K562 (cell line): Measurements from ENCODE around the gene BNIPL. TPM values are rescaled to one million over a fixed set of nuclear protein-coding genes. Genes with fewer than 3 reads are reported as not detected.

Experiments used
- DDX20 ChIP-seq: fragments of 450-650 bp; IDR thresholded peaks from 2 replicates; pipeline ENCODE4 v1.6.1; 2016; ENCODE audit warnings: missing genetic modification characterization, low read depth, mild to moderate bottlenecking, missing compliant biosample characterization, moderate library complexity
- KAT2B ChIP-seq: IDR thresholded peaks from one replicate; pipeline ENCODE4 v1.6.1; 2012; ENCODE audit warnings: low read depth, mild to moderate bottlenecking, control low read depth, inconsistent platforms, low read length, moderate library complexity
- KAT7 ChIP-seq: sonication (generic); formaldehyde crosslinking; IDR thresholded peaks from 2 replicates; pipeline ENCODE4 v1.8.0; 2022; ENCODE audit warnings: missing genetic modification reagents, mild to moderate bottlenecking, borderline replicate concordance
- KDM4B ChIP-seq, 2 experiments: fragments of 450-650 bp in 1 of 2; sonication (generic) in 1 of 2; IDR thresholded peaks; 2 replicates each; pipeline ENCODE4 v1.6.1; 2016 to 2017; ENCODE audit warnings: borderline replicate concordance in 2 of 2, antibody characterized with exemption in 1 of 2, low read depth in 1 of 2, mild to moderate bottlenecking in 1 of 2
- KLF16 ChIP-seq: IDR thresholded peaks from 2 replicates; pipeline ENCODE4 v1.6.1; 2016; ENCODE audit warnings: antibody characterized with exemption
- MXI1 ChIP-seq: IDR thresholded peaks from 2 replicates; pipeline ENCODE4 v1.6.1; 2011; ENCODE audit warnings: low read depth, mild to moderate bottlenecking, improper control_type of control experiment, low read length
- NELFE ChIP-seq: IDR thresholded peaks from 2 replicates; pipeline ENCODE4 v1.6.1; 2011; ENCODE audit warnings: mild to moderate bottlenecking; ENCODE audit not compliant: insufficient read depth, insufficient read length
- NFE2 ChIP-seq: IDR thresholded peaks from 2 replicates; pipeline ENCODE4 v1.6.1; 2014; ENCODE audit warnings: antibody characterized with exemption, low read depth
- SFPQ ChIP-seq: fragments of 200-400 bp; formaldehyde crosslinking; IDR thresholded peaks from 2 replicates; pipeline ENCODE4 v1.6.1; 2017; ENCODE audit warnings: mild to moderate bottlenecking, low read depth, low read length, moderate library complexity
- TCFL5 ChIP-seq: fragments of 250-450 bp; sonication (Bioruptor Pico); conservative IDR thresholded peaks from 2 replicates; pipeline ENCODE4 v1.6.1; 2021; ENCODE audit warnings: mild to moderate bottlenecking, moderate library complexity, matching md5 sums
- TFAM ChIP-seq: fragments of 250-450 bp; sonication (Bioruptor Pico); conservative IDR thresholded peaks from 2 replicates; pipeline ENCODE4 v1.5.0; 2021; ENCODE audit warnings: mild to moderate bottlenecking, moderate library complexity
- YBX1 ChIP-seq: fragments of 450-650 bp; IDR thresholded peaks from 2 replicates; pipeline ENCODE4 v1.7.1; 2016; ENCODE audit warnings: mild to moderate bottlenecking
- ZC3H11A ChIP-seq: IDR thresholded peaks from 2 replicates; pipeline ENCODE4 v1.6.1; 2012; ENCODE audit warnings: low read depth, low read length, improper control_type of control experiment
- ZFX ChIP-seq: sonication (generic); formaldehyde crosslinking; IDR thresholded peaks from 2 replicates; pipeline ENCODE4 v1.8.0; 2022; ENCODE audit warnings: mild to moderate bottlenecking, missing genetic modification reagents, moderate library complexity
- ZNF239 ChIP-seq: fragments of 250-450 bp; sonication (Bioruptor Pico); IDR thresholded peaks from 2 replicates; pipeline ENCODE4 v1.4.0; 2020; ENCODE audit warnings: mild to moderate bottlenecking
- ZNF316 ChIP-seq: fragments of 450-650 bp; IDR thresholded peaks from 2 replicates; pipeline ENCODE4 v1.6.1; 2016
- ZNF431 ChIP-seq: sonication (generic); formaldehyde crosslinking; IDR thresholded peaks from 2 replicates; pipeline ENCODE4 v1.8.0; 2022; ENCODE audit warnings: mild to moderate bottlenecking, missing genetic modification reagents
- ZNF561 ChIP-seq: fragments of 450-650 bp; formaldehyde crosslinking; conservative IDR thresholded peaks from 2 replicates; pipeline ENCODE4 v1.4.0; 2020; ENCODE audit warnings: mild to moderate bottlenecking, moderate library complexity
- polyA plus RNA-seq, 8 experiments: library from polyadenylated mRNA; depleted of rRNA in 4 of 8; stranded (reverse) in 5 of 8; unstranded in 3 of 8; fragments of >200 nt; fragmentation: Nextera tagmentation in 2 of 8; fragmentation: Illumina TruSeq in 1 of 8; extraction: Ambion mirVana in 2 of 8; extraction: Trizol in 1 of 8; gene quantifications; 2 replicates each; pipeline versions ENCODE4 v1.2.1 to v1.2.3, GENCODE V29; 2011 to 2014; ENCODE audit warnings: inconsistent platforms in 1 of 8, missing spikeins in 1 of 8
- total RNA-seq, 7 experiments: library from RNA; depleted of rRNA in 6 of 7; stranded (reverse); fragments of >200 nt in 6 of 7; fragmentation: Illumina TruSeq in 2 of 7; extraction: Trizol in 2 of 7; gene quantifications; 2 replicates each; pipeline versions ENCODE4 v1.2.1 to v1.2.3, GENCODE V29; 2011 to 2021; ENCODE audit warnings: low replicate concordance in 1 of 7
- TF ChIP-seq, protein P1 (sequence below): fragments of 450-650 bp; IDR thresholded peaks from 2 replicates; pipeline ENCODE4 v1.6.1; 2017; ENCODE audit warnings: antibody characterized with exemption, mild to moderate bottlenecking

Gene BNIPL
- total and polyA plus RNA-seq, 9 of the 15 experiments (the other 6 are each of a cell fraction or from before 2014, with no cell fraction given): 0.08 to 1.4 (median 0.68) TPM

- TF ChIP-seq NELFE: no peak
- TF ChIP-seq, protein P1, sequence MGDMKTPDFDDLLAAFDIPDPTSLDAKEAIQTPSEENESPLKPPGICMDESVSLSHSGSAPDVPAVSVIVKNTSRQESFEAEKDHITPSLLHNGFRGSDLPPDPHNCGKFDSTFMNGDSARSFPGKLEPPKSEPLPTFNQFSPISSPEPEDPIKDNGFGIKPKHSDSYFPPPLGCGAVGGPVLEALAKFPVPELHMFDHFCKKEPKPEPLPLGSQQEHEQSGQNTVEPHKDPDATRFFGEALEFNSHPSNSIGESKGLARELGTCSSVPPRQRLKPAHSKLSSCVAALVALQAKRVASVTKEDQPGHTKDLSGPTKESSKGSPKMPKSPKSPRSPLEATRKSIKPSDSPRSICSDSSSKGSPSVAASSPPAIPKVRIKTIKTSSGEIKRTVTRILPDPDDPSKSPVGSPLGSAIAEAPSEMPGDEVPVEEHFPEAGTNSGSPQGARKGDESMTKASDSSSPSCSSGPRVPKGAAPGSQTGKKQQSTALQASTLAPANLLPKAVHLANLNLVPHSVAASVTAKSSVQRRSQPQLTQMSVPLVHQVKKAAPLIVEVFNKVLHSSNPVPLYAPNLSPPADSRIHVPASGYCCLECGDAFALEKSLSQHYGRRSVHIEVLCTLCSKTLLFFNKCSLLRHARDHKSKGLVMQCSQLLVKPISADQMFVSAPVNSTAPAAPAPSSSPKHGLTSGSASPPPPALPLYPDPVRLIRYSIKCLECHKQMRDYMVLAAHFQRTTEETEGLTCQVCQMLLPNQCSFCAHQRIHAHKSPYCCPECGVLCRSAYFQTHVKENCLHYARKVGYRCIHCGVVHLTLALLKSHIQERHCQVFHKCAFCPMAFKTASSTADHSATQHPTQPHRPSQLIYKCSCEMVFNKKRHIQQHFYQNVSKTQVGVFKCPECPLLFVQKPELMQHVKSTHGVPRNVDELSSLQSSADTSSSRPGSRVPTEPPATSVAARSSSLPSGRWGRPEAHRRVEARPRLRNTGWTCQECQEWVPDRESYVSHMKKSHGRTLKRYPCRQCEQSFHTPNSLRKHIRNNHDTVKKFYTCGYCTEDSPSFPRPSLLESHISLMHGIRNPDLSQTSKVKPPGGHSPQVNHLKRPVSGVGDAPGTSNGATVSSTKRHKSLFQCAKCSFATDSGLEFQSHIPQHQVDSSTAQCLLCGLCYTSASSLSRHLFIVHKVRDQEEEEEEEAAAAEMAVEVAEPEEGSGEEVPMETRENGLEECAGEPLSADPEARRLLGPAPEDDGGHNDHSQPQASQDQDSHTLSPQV: no peak
- peak; percentile 63; the same call in 1 of the 2 replicates for TF ChIP-seq KAT7 (CRISPR knock-in tag)
- no peak for TF ChIP-seq DDX20
- peak; percentile 58; the same call in 1 of the 2 replicates for TF ChIP-seq KLF16
- no peak for TF ChIP-seq ZNF239
- no peak for TF ChIP-seq ZNF561 (CRISPR knock-in tag)
- no peak for TF ChIP-seq KAT2B
- TF ChIP-seq ZNF431: no peak
- TF ChIP-seq SFPQ: no peak
- no peak for TF ChIP-seq TCFL5 (CRISPR knock-in tag)
- no peak for TF ChIP-seq NFE2
- TF ChIP-seq KDM4B (IDR thresholded peaks at IDR 0.05; ENCODE audit: borderline replicate concordance in 2 of 2, low read depth in 1 of 2): no peak; a peak in 1 of 4 replicates
- TF ChIP-seq ZC3H11A: no peak
- no peak for TF ChIP-seq ZNF316
- TF ChIP-seq TFAM: no peak
- no peak for TF ChIP-seq YBX1
- peak; percentile 72 for TF ChIP-seq ZFX (CRISPR knock-in tag)
- TF ChIP-seq MXI1: peak; percentile 47
Observed at GRCh38 chr1:151059109-151060006, 23.0 kb downstream of the BNIPL start, which contains the start of gene CDC42SE1 (continued).
